Osteocyte (in vitro differentiated cells): ENCODE results near the gene OR5K4. TPM values are rescaled to one million over a fixed set of nuclear protein-coding genes. Genes with fewer than 3 reads are reported as not detected.

Experiments used
- DNase-seq: peaks from one replicate; pipeline ENCODE4 v3.0.0; 2021; ENCODE audit warnings: mixed read lengths; ENCODE audit not compliant: unreplicated experiment; ENCODE audit errors: extremely low spot score
- H3K27ac Mint-ChIP-seq: one replicate; pipeline ENCODE4 v1.8.0; 2021; ENCODE audit warnings: mild to moderate bottlenecking, mixed read lengths; ENCODE audit not compliant: unreplicated experiment
- H3K27me3 Mint-ChIP-seq: one replicate; pipeline ENCODE4 v1.8.0; 2021; ENCODE audit warnings: mixed read lengths; ENCODE audit not compliant: unreplicated experiment
- H3K36me3 Mint-ChIP-seq: one replicate; pipeline ENCODE4 v1.8.0; 2021; ENCODE audit warnings: mixed read lengths; ENCODE audit not compliant: unreplicated experiment
- H3K4me1 Mint-ChIP-seq: one replicate; pipeline ENCODE4 v1.8.0; 2021; ENCODE audit warnings: mixed read lengths; ENCODE audit not compliant: unreplicated experiment
- H3K4me3 Mint-ChIP-seq: one replicate; pipeline ENCODE4 v1.8.0; 2021; ENCODE audit warnings: mild to moderate bottlenecking, moderate library complexity, mixed read lengths; ENCODE audit not compliant: unreplicated experiment
- H3K9me3 Mint-ChIP-seq: one replicate; pipeline ENCODE4 v1.8.0; 2021; ENCODE audit warnings: mixed read lengths; ENCODE audit not compliant: unreplicated experiment
- CTCF ChIP-seq: fragments of 200-600 bp; sonication (generic); IDR thresholded peaks from 2 replicates; pipeline ENCODE4 v1.5.0; 2021; ENCODE audit warnings: antibody characterized with exemption, mild to moderate bottlenecking, moderate library complexity
- total RNA-seq: library from RNA; stranded (reverse); gene quantifications from 2 replicates; pipeline ENCODE4 v1.2.1, GENCODE V29; 2021

OR5K4 gene
- total RNA-seq, 1 donor from 2014 or later: not detected

- Mint-ChIP-seq H3K36me3 (no peaks in the 10 kb centered on the region), H3K27me3 (peaks cover 5% of the 10 kb centered on the region), H3K4me3 (no peak overlapping the region), H3K4me1 (no peaks in the 10 kb centered on the region), H3K27ac (no peak overlapping the region), H3K9me3 (no peaks in the 10 kb centered on the region)
- no peak for DNase-seq
- TF ChIP-seq CTCF: no peak
Measured at GRCh38 chr3:98367464-98368246, 14.0 kb downstream of the OR5K4 start.

GRCh38 chr3:98371186-98371585 lies 17.5 kb downstream of the OR5K4 start:
- Mint-ChIP-seq H3K36me3 (no peaks in the 10 kb centered on the region), H3K27ac (no peak overlapping the region), H3K4me3 (no peak overlapping the region), H3K4me1 (no peaks in the 10 kb centered on the region), H3K9me3 (no peaks in the 10 kb centered on the region), H3K27me3 (peaks cover 10% of the 10 kb centered on the region)
- no peak for TF ChIP-seq CTCF
- DNase-seq: no peak

- H3K27ac Mint-ChIP-seq: no peak overlapping the region
- no peaks in the 10 kb centered on the region for H3K36me3 Mint-ChIP-seq
- no peaks in the 10 kb centered on the region for H3K9me3 Mint-ChIP-seq
- no peak overlapping the region for H3K4me3 Mint-ChIP-seq
- no peak for DNase-seq
- H3K27me3 Mint-ChIP-seq: peaks cover 16% of the 10 kb centered on the region
- no peak for TF ChIP-seq CTCF
- H3K4me1 Mint-ChIP-seq: no peaks in the 10 kb centered on the region
Measured at GRCh38 chr3:98371853-98372252, 18.2 kb downstream of the OR5K4 start.

- no peak for TF ChIP-seq CTCF
- DNase-seq: no peak
- Mint-ChIP-seq H3K36me3 (no peaks in the 10 kb centered on the region), H3K27me3 (peaks cover 16% of the 10 kb centered on the region), H3K4me3 (no peak overlapping the region), H3K9me3 (no peaks in the 10 kb centered on the region), H3K27ac (no peak overlapping the region), H3K4me1 (no peaks in the 10 kb centered on the region)
Measured at GRCh38 chr3:98372445-98372844, 18.8 kb downstream of the OR5K4 start.

GRCh38 chr3:98376631-98377030 lies 23.0 kb downstream of the OR5K4 start:
- no peaks in the 10 kb centered on the region for H3K4me1 Mint-ChIP-seq
- H3K27ac Mint-ChIP-seq: no peak overlapping the region
- H3K36me3 Mint-ChIP-seq: no peaks in the 10 kb centered on the region

More at GRCh38 chr3:98376631-98377030, 23.0 kb downstream of the OR5K4 start:
- H3K9me3 Mint-ChIP-seq: no peaks in the 10 kb centered on the region
- H3K27me3 Mint-ChIP-seq: peaks cover 16% of the 10 kb centered on the region
- no peak overlapping the region for H3K4me3 Mint-ChIP-seq
- TF ChIP-seq CTCF: no peak
- DNase-seq: no peak
